Activated T-helper 17 cell treated with anti-CD3 and anti-CD28 coated beads, Interleukin-2, amount 50 U/mL, for 72 hours (primary cell): Measurements from ENCODE around the gene SLCO2A1. TPM values are rescaled to one million over a fixed set of nuclear protein-coding genes. Genes with fewer than 3 reads are reported as not detected.
A peak's percentile ranks its signal among the peaks of the same experiment; 100 is the strongest.

ENCODE experiments used
- ATAC-seq: fragments of 150-1000 bp; cut with Tn5 transposase; replicated peaks from 2 replicates; pipeline ENCODE4 v1.10.0; 2021; ENCODE audit warnings: mild to moderate bottlenecking, moderate library complexity
- H3K27ac Mint-ChIP-seq: one replicate; pipeline ENCODE4 v1.8.0; 2022; ENCODE audit warnings: mixed read lengths
- H3K27me3 Mint-ChIP-seq: one replicate; pipeline ENCODE4 v1.8.0; 2022; ENCODE audit warnings: mixed read lengths
- H3K36me3 Mint-ChIP-seq: one replicate; pipeline ENCODE4 v1.8.0; 2022; ENCODE audit warnings: low read depth, mild to moderate bottlenecking, mixed read lengths
- H3K4me1 Mint-ChIP-seq: one replicate; pipeline ENCODE4 v1.8.0; 2022; ENCODE audit warnings: mixed read lengths
- H3K4me3 Mint-ChIP-seq: one replicate; pipeline ENCODE4 v1.8.0; 2022; ENCODE audit warnings: mild to moderate bottlenecking, mixed read lengths
- H3K9me3 Mint-ChIP-seq: one replicate; pipeline ENCODE4 v1.8.0; 2022; ENCODE audit warnings: mixed read lengths
- total RNA-seq, 2 donors: library from RNA; stranded (reverse); gene quantifications; one replicate each; pipeline ENCODE4 v1.2.3, GENCODE V29; 2022

The SLCO2A1 gene
- total RNA-seq, 2 donors from 2014 or later, result not detected

DNA sequence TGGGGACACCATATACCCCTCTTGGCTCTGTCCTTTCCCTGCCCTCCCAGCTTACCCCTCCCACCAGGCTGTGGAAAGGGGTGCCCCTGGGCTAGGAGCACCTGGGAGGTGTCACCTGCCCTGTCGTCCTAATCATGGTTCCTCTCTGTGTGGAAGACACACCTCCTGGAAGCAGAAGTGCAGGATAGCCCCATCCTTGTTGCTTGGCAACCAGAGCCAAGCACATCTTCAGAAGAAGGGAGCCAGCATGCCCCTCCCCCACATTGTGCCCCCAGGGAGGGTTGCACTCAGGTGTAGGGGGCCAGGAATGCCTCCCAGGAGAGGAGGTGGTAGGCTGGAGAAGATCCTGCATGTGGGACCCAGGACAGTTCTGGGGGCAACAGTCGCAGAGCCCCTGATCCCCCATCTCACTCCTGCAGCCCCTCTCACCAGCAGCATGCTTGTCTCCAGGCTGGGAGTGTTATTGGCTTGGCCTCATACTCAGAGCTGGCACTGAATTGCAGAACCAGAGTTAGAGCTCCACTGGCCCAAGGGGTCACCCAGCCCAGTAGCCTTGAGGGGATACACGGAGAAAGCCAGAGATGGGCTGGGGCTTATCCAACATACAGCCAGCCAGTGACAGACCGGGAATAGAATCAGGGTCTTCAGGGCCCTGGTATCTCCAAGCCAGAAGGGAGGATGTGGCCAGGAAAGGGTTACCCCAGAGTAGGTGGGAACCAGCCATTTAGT is 142.5 kb downstream of the SLCO2A1 start:
- peaks cover 9% of the 10 kb centered on the region for H3K27me3 Mint-ChIP-seq
- no peak overlapping the region for H3K4me3 Mint-ChIP-seq
- no peaks in the 10 kb centered on the region for H3K36me3 Mint-ChIP-seq
- ATAC-seq, result no peak
- H3K4me1 Mint-ChIP-seq, result peaks cover 2% of the 10 kb centered on the region
- H3K9me3 Mint-ChIP-seq, result no peaks in the 10 kb centered on the region
- no peak overlapping the region for H3K27ac Mint-ChIP-seq

DNA sequence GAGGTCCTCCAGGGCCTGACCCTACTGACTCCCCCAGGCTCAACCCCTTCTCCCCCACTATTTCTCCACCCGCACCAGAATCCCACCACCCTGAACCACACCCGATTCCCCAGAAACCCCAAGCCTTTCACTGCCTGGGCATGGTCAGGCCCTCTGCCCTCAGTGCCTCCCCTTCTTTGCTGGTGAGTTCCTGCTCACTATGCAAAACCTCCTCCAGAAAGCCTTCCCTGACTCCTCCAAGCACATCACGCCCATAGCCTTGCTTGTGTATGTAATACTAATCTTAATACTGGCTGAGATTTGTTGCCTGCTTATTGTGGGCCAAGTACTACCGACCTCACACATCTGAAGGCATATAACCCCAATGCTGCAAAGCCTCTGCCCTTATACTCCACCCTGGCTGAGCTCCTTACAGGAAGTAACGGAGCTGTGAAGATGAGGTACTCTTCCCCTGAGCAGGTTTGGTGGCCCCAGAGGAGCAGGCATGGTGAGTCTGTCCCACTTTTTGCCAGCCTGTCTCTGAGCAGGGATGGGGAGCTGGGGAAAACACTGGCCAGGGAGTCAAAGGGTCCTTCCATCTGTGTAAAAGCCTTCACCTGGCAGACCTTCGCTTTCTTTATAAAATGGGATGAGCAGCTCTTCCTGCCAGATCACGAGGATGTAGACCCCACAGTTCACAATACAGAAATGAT is 143.5 kb downstream of the SLCO2A1 start:
- Mint-ChIP-seq H3K27me3 (peaks cover 9% of the 10 kb centered on the region), H3K4me3 (no peak overlapping the region), H3K9me3 (no peaks in the 10 kb centered on the region), H3K4me1 (peaks cover 6% of the 10 kb centered on the region), H3K36me3 (no peaks in the 10 kb centered on the region), H3K27ac (no peak overlapping the region)
- ATAC-seq, result no peak

DNA sequence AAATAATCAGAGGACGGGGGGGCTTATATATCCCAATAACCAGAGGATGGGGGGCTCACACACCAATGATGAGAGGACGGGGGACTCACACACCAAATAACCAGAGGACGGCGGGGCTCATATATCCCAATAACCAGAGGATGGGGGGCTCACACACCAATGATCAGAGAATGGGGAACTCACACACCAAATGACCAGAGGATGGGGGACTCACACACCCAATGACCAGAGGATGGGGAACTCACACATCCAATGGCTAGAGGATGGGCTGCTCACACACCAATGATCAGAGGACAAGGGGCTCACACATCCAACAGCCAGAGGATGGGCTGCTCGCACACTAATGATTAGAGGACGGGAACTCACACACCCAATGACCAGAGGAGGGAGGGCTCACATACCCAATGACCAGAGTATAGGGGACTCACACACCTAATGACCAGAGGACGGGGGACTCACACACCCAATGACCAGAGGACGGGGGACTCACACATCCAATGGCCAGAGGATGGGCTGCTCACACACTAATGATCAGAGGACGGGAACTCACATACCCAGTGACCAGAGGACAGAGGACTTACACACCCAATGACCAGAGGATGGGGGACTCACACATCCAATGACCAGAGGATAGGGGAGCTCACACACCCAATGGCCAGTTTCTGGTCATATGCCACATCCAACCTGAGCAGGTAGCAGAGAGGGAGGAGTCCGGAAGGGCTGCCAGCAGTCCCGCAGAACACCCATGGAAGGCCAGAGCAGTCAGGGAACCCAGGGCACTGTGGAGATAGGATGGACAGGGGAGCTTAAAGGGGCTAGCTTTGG is 144.6 kb downstream of the SLCO2A1 start:
- Mint-ChIP-seq H3K27me3 (peaks cover 5% of the 10 kb centered on the region), H3K4me1 (peaks cover 6% of the 10 kb centered on the region)
- ATAC-seq, result no peak

DNA sequence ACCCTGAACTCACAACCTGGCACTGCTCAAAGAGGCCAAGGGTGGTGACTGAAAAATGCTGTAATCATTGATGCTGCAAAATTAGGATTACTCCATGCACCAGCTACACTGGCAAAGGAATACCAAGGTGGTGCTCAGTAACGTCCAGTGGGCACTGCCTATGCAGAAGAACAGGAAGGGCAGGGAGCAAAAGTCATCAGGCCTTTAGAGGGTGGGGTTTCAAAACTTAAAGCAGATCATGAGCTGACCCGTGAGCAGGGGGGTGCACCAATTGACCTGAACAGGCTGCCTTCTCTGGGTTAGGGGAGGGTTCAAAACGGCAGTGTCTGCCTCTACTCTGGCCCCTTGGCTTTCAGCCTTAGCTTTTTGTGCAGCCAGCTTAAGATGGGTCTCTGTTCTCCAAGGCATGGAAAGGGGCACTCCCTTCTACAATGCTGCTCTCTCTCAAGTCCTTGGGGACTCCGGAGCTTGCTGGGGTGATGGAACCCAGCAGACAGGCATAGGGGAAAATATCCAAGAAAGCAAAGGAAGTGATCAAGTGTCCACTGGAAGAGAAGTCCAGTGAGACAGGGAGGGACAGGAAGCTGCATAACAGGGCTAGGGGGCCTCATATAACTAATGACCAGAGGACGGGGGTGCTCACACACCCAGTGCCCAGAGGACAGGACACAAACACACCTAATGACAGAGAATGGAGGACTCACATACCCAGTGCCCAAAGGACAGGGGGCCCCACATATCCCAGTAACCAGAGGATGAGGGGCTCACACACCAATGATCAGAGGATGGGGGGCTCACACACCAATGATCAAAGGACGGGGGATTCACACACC is 145.5 kb downstream of the SLCO2A1 start:
- peaks cover 6% of the 10 kb centered on the region for H3K4me1 Mint-ChIP-seq
- H3K36me3 Mint-ChIP-seq, result no peaks in the 10 kb centered on the region
- H3K27ac Mint-ChIP-seq, result no peak overlapping the region
- no peaks in the 10 kb centered on the region for H3K9me3 Mint-ChIP-seq
- ATAC-seq, result no peak
- peaks cover 5% of the 10 kb centered on the region for H3K27me3 Mint-ChIP-seq
- no peak overlapping the region for H3K4me3 Mint-ChIP-seq

More for the DNA sequence above, 144.6 kb downstream of the SLCO2A1 start:
- Mint-ChIP-seq H3K4me3 (no peak overlapping the region), H3K36me3 (no peaks in the 10 kb centered on the region), H3K9me3 (no peaks in the 10 kb centered on the region), H3K27ac (no peak overlapping the region)

DNA sequence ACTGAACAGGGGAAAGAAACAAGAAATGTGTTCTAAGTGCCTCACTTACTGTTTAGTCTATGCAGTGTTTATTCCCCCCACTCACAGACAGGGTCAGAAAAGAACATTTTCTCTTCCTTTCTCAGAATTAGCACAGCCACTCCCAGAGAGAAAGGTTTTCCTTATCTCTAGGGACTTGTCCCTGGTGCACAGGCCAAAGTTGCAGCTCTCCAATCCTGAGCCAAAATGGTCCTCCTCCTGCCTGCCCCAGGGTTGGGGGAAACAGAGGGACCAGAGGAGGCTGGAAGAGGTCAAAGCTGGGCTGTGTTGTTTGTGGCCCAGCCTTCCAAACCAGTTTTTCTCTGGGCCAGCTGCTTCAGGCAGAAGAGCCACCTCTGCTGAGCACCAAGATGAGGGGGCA is 146.1 kb downstream of the SLCO2A1 start:
- Mint-ChIP-seq H3K36me3 (no peaks in the 10 kb centered on the region), H3K9me3 (peaks cover under 1% of the 10 kb centered on the region), H3K4me3 (no peak overlapping the region), H3K4me1 (peaks cover 6% of the 10 kb centered on the region), H3K27me3 (peaks cover 5% of the 10 kb centered on the region), H3K27ac (peak overlapping the region; percentile 5)
- ATAC-seq, result no peak

DNA sequence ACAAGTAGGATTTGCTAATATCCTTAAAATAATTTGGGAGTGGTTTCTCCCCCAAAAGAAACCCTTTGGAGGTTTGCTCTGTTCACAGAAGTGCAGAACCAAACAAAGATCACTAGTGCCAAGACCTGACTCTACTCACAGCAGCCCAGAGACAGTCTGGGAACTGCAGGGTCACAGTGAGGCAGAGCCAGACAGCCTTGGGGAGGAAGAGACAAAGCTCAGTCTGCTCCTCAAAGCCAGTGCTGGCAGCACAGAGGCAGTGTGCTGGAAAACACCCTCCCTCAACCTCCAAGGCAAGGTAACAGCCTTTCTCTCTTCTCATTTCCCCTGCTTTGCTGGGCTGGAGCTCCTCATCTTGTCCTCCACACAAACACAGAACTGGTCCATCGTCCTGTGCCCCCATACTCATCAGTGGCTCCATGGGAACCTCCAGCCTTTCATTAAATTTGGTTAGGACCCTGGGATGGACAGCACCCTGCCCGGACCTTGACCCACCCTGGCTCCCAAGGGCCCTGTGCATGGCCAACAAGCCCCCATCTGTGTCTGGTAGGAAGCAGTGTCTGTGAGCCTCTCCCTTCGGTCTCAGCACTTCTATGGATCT is 146.6 kb downstream of the SLCO2A1 start:
- peaks cover 5% of the 10 kb centered on the region for H3K27me3 Mint-ChIP-seq
- H3K4me3 Mint-ChIP-seq, result no peak overlapping the region
- no peaks in the 10 kb centered on the region for H3K36me3 Mint-ChIP-seq
- ATAC-seq, result no peak
- H3K9me3 Mint-ChIP-seq, result peaks cover 5% of the 10 kb centered on the region
- H3K27ac Mint-ChIP-seq, result peak overlapping the region; percentile 73
- peaks cover 6% of the 10 kb centered on the region for H3K4me1 Mint-ChIP-seq

DNA sequence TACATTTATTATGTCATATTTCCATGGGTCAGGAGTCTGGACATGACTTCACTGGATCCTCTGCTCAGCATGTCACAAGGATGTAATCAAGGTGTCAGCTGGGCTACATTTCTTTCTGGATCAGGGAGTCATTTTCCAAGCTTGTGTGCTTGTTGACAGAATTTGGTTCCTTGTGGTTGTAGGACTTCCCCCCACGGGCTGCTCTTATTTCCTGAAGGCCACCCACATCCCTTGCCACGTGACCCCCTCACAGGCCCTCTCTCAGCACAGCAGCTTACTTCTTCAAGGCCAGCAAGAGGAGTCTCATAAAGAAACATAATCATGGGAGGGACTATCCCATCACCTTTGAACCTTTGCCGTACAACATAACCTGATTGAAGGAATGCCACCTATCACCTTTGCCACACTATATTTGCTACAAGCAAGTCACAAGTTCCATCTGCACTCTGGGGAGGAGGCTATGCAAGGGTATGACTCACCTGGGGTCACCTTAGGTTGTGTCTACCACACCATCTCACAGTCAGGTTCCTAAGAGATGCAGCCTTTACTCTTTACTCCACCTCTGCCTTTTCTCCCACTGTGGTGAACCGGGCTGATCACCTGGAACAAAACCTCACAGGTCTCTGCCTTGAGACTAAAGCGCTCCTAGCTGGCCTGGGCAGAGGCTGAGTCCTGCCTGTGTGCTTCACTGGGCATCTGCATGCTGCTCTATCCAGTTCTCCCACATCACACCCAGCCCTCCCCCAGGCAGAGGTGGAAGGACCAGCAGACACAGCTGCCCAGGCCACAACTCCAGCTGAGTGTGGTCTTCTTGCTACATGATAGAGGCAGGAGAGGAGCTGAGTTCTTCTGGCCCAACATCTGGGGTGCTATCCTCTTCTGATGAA is 147.5 kb downstream of the SLCO2A1 start:
- Mint-ChIP-seq H3K36me3 (no peaks in the 10 kb centered on the region), H3K9me3 (peaks cover 5% of the 10 kb centered on the region), H3K4me3 (peak overlapping the region; percentile 18), H3K4me1 (peaks cover 6% of the 10 kb centered on the region), H3K27me3 (peaks cover 5% of the 10 kb centered on the region), H3K27ac (peak overlapping the region; percentile 73)
- peak; percentile 69 for ATAC-seq

DNA sequence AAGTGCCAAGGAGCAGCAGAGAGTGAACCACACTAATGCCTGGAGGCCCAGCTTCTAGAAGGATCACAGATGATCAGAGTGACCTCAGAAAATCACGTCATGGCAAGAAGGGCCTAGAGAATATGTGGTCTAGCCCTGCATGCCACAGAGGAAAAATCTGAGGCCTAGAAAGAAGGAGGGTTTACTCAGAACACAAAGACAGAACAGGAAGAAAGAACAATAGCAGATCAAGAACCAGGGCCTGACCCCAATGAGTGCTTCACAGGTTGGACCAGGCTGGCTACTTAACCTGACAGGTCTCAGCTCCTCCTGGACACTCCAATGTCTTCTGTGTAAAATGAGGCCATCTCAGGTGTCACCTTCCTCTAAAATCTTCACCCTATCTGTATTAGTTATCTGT is 148.2 kb downstream of the SLCO2A1 start:
- Mint-ChIP-seq H3K4me3 (peak overlapping the region; percentile 18), H3K27me3 (peaks cover 10% of the 10 kb centered on the region), H3K36me3 (no peaks in the 10 kb centered on the region), H3K9me3 (peaks cover 9% of the 10 kb centered on the region), H3K4me1 (peaks cover 6% of the 10 kb centered on the region), H3K27ac (peak overlapping the region; percentile 73)
- peak; percentile 44 for ATAC-seq

DNA sequence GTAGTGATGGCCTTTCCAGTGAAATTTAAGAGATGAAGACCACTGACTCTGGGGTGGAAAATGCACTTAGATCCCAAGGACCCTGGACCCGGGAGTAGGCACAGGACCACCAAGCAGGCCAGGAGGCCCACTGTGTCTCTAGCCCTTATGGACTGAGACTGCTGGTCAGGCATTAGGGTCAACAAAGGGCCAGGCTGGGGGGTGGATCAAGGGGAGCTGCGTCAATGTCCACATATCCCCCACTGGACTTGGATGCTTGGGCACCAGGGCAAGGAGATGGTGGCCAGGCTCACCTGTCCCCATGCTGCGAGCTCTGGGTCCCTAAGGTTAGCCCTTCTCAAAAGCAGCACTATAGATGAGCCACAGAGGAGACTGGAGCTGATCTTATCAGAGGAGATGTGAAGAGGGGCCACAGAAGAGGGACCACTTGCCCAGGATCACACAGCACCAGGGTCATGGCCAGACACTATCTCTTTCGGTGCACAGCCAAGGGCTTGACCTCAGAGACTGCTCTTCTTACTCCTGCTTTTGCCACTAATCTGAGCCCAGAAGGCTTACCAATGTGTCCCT is 148.8 kb downstream of the SLCO2A1 start:
- no peak for ATAC-seq
- peaks cover 9% of the 10 kb centered on the region for H3K9me3 Mint-ChIP-seq
- peak overlapping the region; percentile 18 for H3K4me3 Mint-ChIP-seq
- H3K36me3 Mint-ChIP-seq, result no peaks in the 10 kb centered on the region
- peaks cover 6% of the 10 kb centered on the region for H3K4me1 Mint-ChIP-seq
- peak overlapping the region; percentile 73 for H3K27ac Mint-ChIP-seq
- peaks cover 10% of the 10 kb centered on the region for H3K27me3 Mint-ChIP-seq

DNA sequence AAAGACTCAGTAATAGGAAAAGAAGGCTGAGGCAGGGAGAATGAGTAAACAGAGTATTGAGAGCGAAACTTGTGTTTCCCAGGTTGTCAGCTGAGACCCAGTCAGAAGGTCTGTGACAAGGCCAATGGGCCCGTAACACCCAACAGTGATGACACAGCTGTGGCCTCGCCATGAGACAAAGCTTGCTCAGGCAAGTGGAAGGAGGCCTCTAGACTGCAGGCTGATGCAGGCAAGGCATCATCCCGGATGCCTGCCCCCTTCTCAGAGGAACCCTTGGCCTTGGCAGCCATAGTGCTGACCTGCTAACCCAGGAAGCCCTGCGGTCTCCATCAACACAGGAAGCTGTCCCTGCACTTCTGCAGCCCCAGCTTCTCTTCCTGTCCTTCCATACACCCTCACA is 149.4 kb downstream of the SLCO2A1 start:
- peak overlapping the region; percentile 73 for H3K27ac Mint-ChIP-seq
- peak overlapping the region; percentile 18 for H3K4me3 Mint-ChIP-seq
- H3K4me1 Mint-ChIP-seq, result peaks cover 6% of the 10 kb centered on the region
- H3K27me3 Mint-ChIP-seq, result peaks cover 8% of the 10 kb centered on the region
- ATAC-seq, result peak; percentile 82
- H3K36me3 Mint-ChIP-seq, result no peaks in the 10 kb centered on the region
- H3K9me3 Mint-ChIP-seq, result peaks cover 9% of the 10 kb centered on the region

DNA sequence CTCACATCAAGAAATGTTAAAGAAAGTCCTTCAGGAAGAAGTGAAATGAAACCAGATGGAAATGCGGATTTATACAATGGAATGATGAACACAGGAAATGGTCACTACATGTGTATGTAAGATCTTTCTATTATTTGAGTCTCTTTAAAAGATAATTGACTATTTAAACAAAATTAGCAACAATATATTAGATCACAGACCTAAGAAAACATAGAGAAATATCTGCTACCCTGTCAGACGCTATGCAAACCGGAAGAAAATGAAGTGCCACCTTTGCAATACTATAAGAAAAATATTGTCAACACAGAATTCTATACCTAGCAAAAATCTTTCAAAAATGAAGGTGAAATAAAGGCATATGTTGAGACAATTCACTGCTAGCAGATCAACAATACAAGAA is 151.2 kb downstream of the SLCO2A1 start:
- Mint-ChIP-seq H3K36me3 (no peaks in the 10 kb centered on the region), H3K27me3 (peaks cover 7% of the 10 kb centered on the region), H3K4me3 (no peak overlapping the region), H3K9me3 (peaks cover 9% of the 10 kb centered on the region), H3K27ac (no peak overlapping the region), H3K4me1 (peaks cover 6% of the 10 kb centered on the region)
- no peak for ATAC-seq
